ENCODE data around the gene BMI1.

- TF ChIP-seq CTCF (conservative IDR thresholded peaks at IDR 0.05 in 1 of 2, IDR thresholded peaks at IDR 0.05 in 1 of 2; ENCODE audit: low read depth in 1 of 2, low read length in 2 of 2) (no peak), EZH2 (IDR thresholded peaks at IDR 0.05; ENCODE audit: low read length, missing control alignments) (no peak)
Observed at GRCh38 chr10:22316286-22317075, 4.4 kb upstream of the BMI1 start, which contains the start of gene COMMD3.
